GM03348 (cell line): ENCODE data around the gene WNT9B.
"Not testable (repeated sequence)": the region's sequence is repeated elsewhere in the genome, so short reads cannot be mapped to it uniquely, and the experiment has no call there.

Source experiments
- DNase-seq: peaks from one replicate; pipeline ENCODE4 v3.0.0; 2012; ENCODE audit warnings: low spot score

WNT9B gene

GRCh38 chr17:46821482-46822387 is 29.6 kb upstream of the WNT9B start:
- no peak for DNase-seq

GRCh38 chr17:46822388-46822921 is 28.9 kb upstream of the WNT9B start:
- DNase-seq: no peak

- DNase-seq: no peak
Measured at GRCh38 chr17:46823657-46824056, 27.7 kb upstream of the WNT9B start.

GRCh38 chr17:46826116-46826515 is 25.3 kb upstream of the WNT9B start:
- no peak for DNase-seq

- DNase-seq: no peak
Measured at GRCh38 chr17:46827274-46827673, 24.1 kb upstream of the WNT9B start.

- no peak for DNase-seq
Measured at GRCh38 chr17:46831573-46832330, 19.6 kb upstream of the WNT9B start.

- DNase-seq: no peak
Measured at GRCh38 chr17:46832331-46832821, 19.0 kb upstream of the WNT9B start.

- DNase-seq: peak; percentile 70
Measured at GRCh38 chr17:46832945-46833839, 18.2 kb upstream of the WNT9B start.

- DNase-seq: no peak
Measured at GRCh38 chr17:46833840-46834208, 17.6 kb upstream of the WNT9B start.

- DNase-seq: no peak
Measured at GRCh38 chr17:46834846-46835245, 16.5 kb upstream of the WNT9B start.

GRCh38 chr17:46836500-46836899 is 14.9 kb upstream of the WNT9B start:
- no peak for DNase-seq

GRCh38 chr17:46837521-46837920 is 13.9 kb upstream of the WNT9B start:
- DNase-seq: no peak

GRCh38 chr17:46839211-46839610 is 12.2 kb upstream of the WNT9B start:
- no peak for DNase-seq

GRCh38 chr17:46840596-46840995 is 10.8 kb upstream of the WNT9B start:
- DNase-seq: not testable (repeated sequence)

- DNase-seq: peak; percentile 84
Measured at GRCh38 chr17:46841561-46842379, 9.6 kb upstream of the WNT9B start.

GRCh38 chr17:46842835-46843234 is 8.5 kb upstream of the WNT9B start:
- no peak for DNase-seq

- DNase-seq: no peak
Measured at GRCh38 chr17:46847204-46848191, 3.9 kb upstream of the WNT9B start.

GRCh38 chr17:46848534-46848933 is 2.8 kb upstream of the WNT9B start:
- DNase-seq: no peak

GRCh38 chr17:46850688-46851028 is 725 bp upstream of the WNT9B start:
- no peak for DNase-seq
